HepG2 (cell line): ENCODE data around the gene UNC79. TPM values are rescaled to one million over a fixed set of nuclear protein-coding genes. Genes with fewer than 3 reads are reported as not detected.

Experiments used
- ATAC-seq: fragments of 200-7000 bp; cut with Tn5 transposase; 3 replicates; pipeline ENCODE4 v1.9.1; 2020; ENCODE audit warnings: mild to moderate bottlenecking, moderate library complexity
- BruUV-seq: library from RNA; stranded (reverse); fragments of 400-500 nt; replicated peaks from 2 replicates; lab custom pipeline; 2021; lab: Mats Ljungman, UMichigan
- CTCF ChIA-PET: fragments of 300-600 bp; formaldehyde crosslinking; extraction: SDS; loops from one replicate; lab custom pipeline; 2021; ENCODE audit warnings: low total read pairs, inconsistent platforms, low intra/inter-chr PET ratio; lab: Yijun Ruan, JAX
- POLR2A ChIA-PET: fragments of 350-600 bp; sonication (Branson Sonifier 250); formaldehyde crosslinking; loops from one replicate; lab custom pipeline; 2020; ENCODE audit warnings: antibody characterized with exemption, inconsistent platforms; lab: Yijun Ruan, JAX
- DNase-seq: peaks from one replicate; pipeline ENCODE4 v3.0.0-alpha.2; 2015; ENCODE audit warnings: low spot score
- FAIRE-seq: peaks from 3 replicates; lab custom pipeline; 2011; peaks lifted over from hg19 to GRCh38; lab: Jason Lieb, UNC
- H2AFZ ChIP-seq: one replicate; pipeline ENCODE4 v1.6.1; 2011; ENCODE audit warnings: low read length, inconsistent platforms
- H3K27ac ChIP-seq: fragments of 300-600 bp; 3 replicates; pipeline ENCODE4 v1.8.0; 2011; ENCODE audit warnings: mixed run types, mild to moderate bottlenecking, mixed read lengths, low read length, inconsistent platforms; ENCODE audit not compliant: insufficient read depth; ENCODE audit errors: extremely low read length
- H3K27me3 ChIP-seq, 2 experiments: fragments of 200-600 bp in 1 of 2; 2 replicates in 1 of 2; 3 replicates in 1 of 2; pipeline versions ENCODE4 v1.6.0 to v1.8.0; 2011; ENCODE audit warnings: low read length in 2 of 2, mild to moderate bottlenecking in 2 of 2, moderate library complexity in 2 of 2, inconsistent platforms in 1 of 2; ENCODE audit not compliant: insufficient read depth in 2 of 2, control insufficient read depth in 1 of 2
- H3K36me3 ChIP-seq, 2 experiments: fragments of 200-600 bp in 1 of 2; replicated peaks in 1 of 2; 2 replicates in 1 of 2; 3 replicates in 1 of 2; pipeline versions ENCODE4 v1.5.1 to v1.8.0; 2011; ENCODE audit warnings: low read length in 2 of 2, inconsistent platforms in 1 of 2; ENCODE audit not compliant: insufficient read depth in 2 of 2, control insufficient read depth in 1 of 2
- H3K4me1 ChIP-seq: 2 replicates; pipeline ENCODE4 v1.5.1; 2012; ENCODE audit warnings: low read length, inconsistent platforms; ENCODE audit not compliant: insufficient read depth
- H3K4me2 ChIP-seq: 2 replicates; pipeline ENCODE4 v1.6.0; 2011; ENCODE audit warnings: low read depth, low read length, inconsistent platforms
- H3K4me3 ChIP-seq, 3 experiments: fragments of 200-600 bp in 1 of 3; sonication (generic), shearing (Covaris generic) in 1 of 3; replicated peaks in 1 of 3; 2 replicates each; pipeline ENCODE4 v1.5.1; 2011 to 2016; ENCODE audit warnings: low read length in 3 of 3, inconsistent platforms in 2 of 3, low read depth in 2 of 3, mild to moderate bottlenecking in 2 of 3, control low read depth in 1 of 3, mixed read lengths in 1 of 3; ENCODE audit not compliant: insufficient read depth in 1 of 3
- H3K79me2 ChIP-seq: one replicate; pipeline ENCODE4 v1.6.1; 2011; ENCODE audit warnings: low read length, inconsistent platforms; ENCODE audit not compliant: insufficient read depth
- H3K9ac ChIP-seq: 2 replicates; pipeline ENCODE4 v1.6.0; 2011; ENCODE audit warnings: mild to moderate bottlenecking, low read depth, low read length, inconsistent platforms; ENCODE audit not compliant: insufficient read depth
- H3K9me3 ChIP-seq: 2 replicates; pipeline ENCODE4 v1.5.1; 2012; ENCODE audit warnings: mild to moderate bottlenecking, low read length
- H4K20me1 ChIP-seq: 2 replicates; pipeline ENCODE4 v1.6.0; 2011; ENCODE audit warnings: inconsistent platforms, mild to moderate bottlenecking, low read length, moderate library complexity; ENCODE audit not compliant: insufficient read depth
- ATF3 ChIP-seq: sonication (generic); formaldehyde crosslinking; IDR thresholded peaks from 2 replicates; pipeline ENCODE4 v1.4.0; 2020; ENCODE audit warnings: missing genetic modification reagents
- FUBP1 ChIP-seq: sonication (generic); formaldehyde crosslinking; IDR thresholded peaks from 2 replicates; pipeline ENCODE4 v1.5.1; 2020; ENCODE audit warnings: missing genetic modification reagents, mild to moderate bottlenecking, borderline replicate concordance
- HNRNPH1 ChIP-seq: fragments of 200-400 bp; formaldehyde crosslinking; optimal IDR thresholded peaks from 2 replicates; pipeline ENCODE3; 2017; ENCODE audit warnings: mild to moderate bottlenecking, low read depth, low read length
- MAFK ChIP-seq, 2 experiments: IDR thresholded peaks in 1 of 2; conservative IDR thresholded peaks in 1 of 2; 2 replicates each; pipeline ENCODE4 v1.6.1; 2011; ENCODE audit warnings: improper control_type of control experiment in 2 of 2, low read length in 2 of 2
- NFYB ChIP-seq: sonication (generic); formaldehyde crosslinking; IDR thresholded peaks from 2 replicates; pipeline ENCODE4 v1.4.0; 2020; ENCODE audit warnings: missing genetic modification reagents
- NONO ChIP-seq, 2 experiments: fragments of 450-650 bp in 1 of 2; sonication (generic) in 1 of 2; formaldehyde crosslinking in 1 of 2; IDR thresholded peaks in 1 of 2; conservative IDR thresholded peaks in 1 of 2; 2 replicates each; pipeline versions ENCODE4 v1.6.1 to v1.8.0; 2017 to 2022; ENCODE audit warnings: mild to moderate bottlenecking in 1 of 2, missing genetic modification reagents in 1 of 2, moderate library complexity in 1 of 2
- PAXIP1 ChIP-seq: sonication (generic); formaldehyde crosslinking; conservative IDR thresholded peaks from 2 replicates; pipeline ENCODE4 v1.4.0; 2020; ENCODE audit warnings: mild to moderate bottlenecking, missing genetic modification reagents, moderate library complexity
- SNAPC4 ChIP-seq: sonication (generic); formaldehyde crosslinking; IDR thresholded peaks from 2 replicates; pipeline ENCODE4 v1.4.0; 2020; ENCODE audit warnings: mild to moderate bottlenecking, missing genetic modification reagents
- SNAPC5 ChIP-seq: sonication (generic); formaldehyde crosslinking; IDR thresholded peaks from 2 replicates; pipeline ENCODE4 v1.8.1; 2023; ENCODE audit warnings: mild to moderate bottlenecking, missing genetic modification reagents, borderline replicate concordance
- THAP8 ChIP-seq: sonication (generic); formaldehyde crosslinking; IDR thresholded peaks from 2 replicates; pipeline ENCODE4 v1.5.1; 2020; ENCODE audit warnings: missing genetic modification reagents, mild to moderate bottlenecking, borderline replicate concordance
- ZNF674 ChIP-seq: sonication (generic); formaldehyde crosslinking; IDR thresholded peaks from 2 replicates; pipeline ENCODE4 v1.5.0; 2020; ENCODE audit warnings: low read depth, mild to moderate bottlenecking, missing genetic modification reagents
- ZZZ3 ChIP-seq: sonication (generic); formaldehyde crosslinking; IDR thresholded peaks from 2 replicates; pipeline ENCODE4 v1.4.0; 2020; ENCODE audit warnings: missing genetic modification reagents, mild to moderate bottlenecking, borderline replicate concordance
- WGBS: methylation state at CpG from one replicate; pipeline ENCODE4 v1.1.6; 2017; ENCODE audit warnings: low lambda C conversion rate; 5-methylcytosine and 5-hydroxymethylcytosine counted together
- in situ Hi-C: cut with HindIII; loops from 2 replicates; pipeline ENCODE4 v1.10.0; 2017; ENCODE audit warnings: low pct_unique_long_range_greater_than_20kb; ENCODE audit not compliant: extremely low pct_ligation_motif_present
- intact Hi-C: fragments of 100-400 bp; cut with micrococcal nuclease; formaldehyde crosslinking; loops from one replicate; pipeline ENCODE4 v1.10.0; 2022; ENCODE audit not compliant: unreplicated experiment
- polyA plus RNA-seq, 8 experiments: library from polyadenylated mRNA; depleted of rRNA in 3 of 8; stranded (reverse) in 7 of 8; unstranded in 1 of 8; fragments of >200 nt; fragmentation: Illumina TruSeq in 4 of 8; extraction: Trizol in 4 of 8; gene quantifications; 2 replicates each; pipeline versions ENCODE4 v1.2.1 to v1.2.3, GENCODE V29; 2011 to 2016; ENCODE audit warnings: low read depth in 4 of 8, missing spikeins in 1 of 8, mixed read lengths in 1 of 8; ENCODE audit not compliant: insufficient read depth in 1 of 8
- total RNA-seq, 5 experiments: library from RNA; depleted of rRNA; stranded (reverse); fragments of >200 nt; fragmentation: Illumina TruSeq; extraction: Trizol; gene quantifications; 2 replicates each; pipeline ENCODE4 v1.2.3, GENCODE V29; 2016; ENCODE audit warnings: low read depth in 1 of 5

UNC79 gene
- total and polyA plus RNA-seq, 2 of the 13 experiments (the other 11 are each of a cell fraction or from before 2014, with no cell fraction given): under 0.01 TPM; not detected in 1

- H3K79me2 ChIP-seq: no peaks in the 10 kb centered on the region
- in situ Hi-C loops: no loop called here
- no peak for TF ChIP-seq SNAPC5
- no peak for TF ChIP-seq NFYB (CRISPR knock-in tag)
- no peak for TF ChIP-seq ZNF674 (CRISPR knock-in tag)
- no peak for TF ChIP-seq SNAPC4 (CRISPR knock-in tag)
- TF ChIP-seq FUBP1: no peak
- TF ChIP-seq ZZZ3: no peak
- no peak for TF ChIP-seq PAXIP1
- no peak for TF ChIP-seq MAFK (conservative IDR thresholded peaks at IDR 0.05 in 1 of 2, IDR thresholded peaks at IDR 0.05 in 1 of 2; ENCODE audit: low read length in 2 of 2)
- TF ChIP-seq THAP8 (CRISPR knock-in tag): no peak
- TF ChIP-seq HNRNPH1: no peak
- TF ChIP-seq ATF3 (CRISPR knock-in tag): no peak
- no peak for TF ChIP-seq NONO (IDR thresholded peaks at IDR 0.05)
- TF ChIP-seq NONO (CRISPR knock-in tag; conservative IDR thresholded peaks at IDR 0.05): no peak
Measured at GRCh38 chr14:93729993-93730392, 299.3 kb downstream of the UNC79 start.

More at GRCh38 chr14:93729993-93730392, 299.3 kb downstream of the UNC79 start:
- ChIA-PET CTCF (no interaction called here), POLR2A (no interaction called here)
- Histone ChIP-seq H2AFZ (no peak overlapping the region), H3K36me3 (no peaks in the 10 kb centered on the region; a peak in 1 of 5 replicates), H4K20me1 (no peaks in the 10 kb centered on the region), H3K4me2 (no peak overlapping the region), H3K9me3 (no peaks in the 10 kb centered on the region), H3K27ac (no peak overlapping the region), H3K9ac (no peak overlapping the region), H3K4me3 (no peak overlapping the region), H3K4me1 (no peaks in the 10 kb centered on the region), H3K27me3 (no peaks in the 10 kb centered on the region)
- BruUV-seq: no TSS peak
- 75% methylated on average over 10 of the region's 10 CpGs for WGBS
- ATAC-seq: no peak
- intact Hi-C loops: no loop called here
- DNase-seq: no peak
- no peak for FAIRE-seq
